ENCODE results near the gene CD302. TPM values are rescaled to one million over a fixed set of nuclear protein-coding genes. Genes with fewer than 3 reads are reported as not detected.
"Not testable (repeated sequence)": the region's sequence is repeated elsewhere in the genome, so short reads cannot be mapped to it uniquely, and the experiment has no call there.

Gene CD302
- total RNA-seq, 2 donors from 2014 or later, result 30.0 to 31.1 TPM

DNA sequence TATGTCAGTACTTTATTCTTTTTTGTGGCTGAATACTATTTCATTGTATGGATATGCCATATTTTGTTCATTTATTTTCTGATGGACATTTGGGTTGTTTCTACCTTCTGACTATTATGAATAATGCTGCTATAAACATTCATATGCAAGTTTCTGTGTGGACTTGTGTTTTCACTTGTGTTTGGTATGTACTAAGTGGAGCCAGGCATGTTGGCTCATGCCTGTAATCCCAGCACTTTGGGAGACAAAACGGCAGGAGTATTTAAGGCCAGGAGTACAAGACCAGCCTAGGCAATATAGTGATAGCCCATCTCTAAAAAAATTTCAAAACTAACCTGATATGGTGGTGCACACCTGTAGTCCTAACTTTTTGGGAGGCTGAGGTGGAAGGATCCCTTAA, 62.4 kb downstream of the CD302 start:
- intact Hi-C loops (cut with DNase I), result no loop called here
- peaks cover 0 to 12% of the 10 kb centered on the region in 2 donors for H3K36me3 ChIP-seq (replicated peaks in 1 of 2; ENCODE audit: insufficient read depth in 1 of 2, low read depth in 2 of 2)
- H3K9me3 ChIP-seq, result no peaks in the 10 kb centered on the region
- TF ChIP-seq, protein P1, sequence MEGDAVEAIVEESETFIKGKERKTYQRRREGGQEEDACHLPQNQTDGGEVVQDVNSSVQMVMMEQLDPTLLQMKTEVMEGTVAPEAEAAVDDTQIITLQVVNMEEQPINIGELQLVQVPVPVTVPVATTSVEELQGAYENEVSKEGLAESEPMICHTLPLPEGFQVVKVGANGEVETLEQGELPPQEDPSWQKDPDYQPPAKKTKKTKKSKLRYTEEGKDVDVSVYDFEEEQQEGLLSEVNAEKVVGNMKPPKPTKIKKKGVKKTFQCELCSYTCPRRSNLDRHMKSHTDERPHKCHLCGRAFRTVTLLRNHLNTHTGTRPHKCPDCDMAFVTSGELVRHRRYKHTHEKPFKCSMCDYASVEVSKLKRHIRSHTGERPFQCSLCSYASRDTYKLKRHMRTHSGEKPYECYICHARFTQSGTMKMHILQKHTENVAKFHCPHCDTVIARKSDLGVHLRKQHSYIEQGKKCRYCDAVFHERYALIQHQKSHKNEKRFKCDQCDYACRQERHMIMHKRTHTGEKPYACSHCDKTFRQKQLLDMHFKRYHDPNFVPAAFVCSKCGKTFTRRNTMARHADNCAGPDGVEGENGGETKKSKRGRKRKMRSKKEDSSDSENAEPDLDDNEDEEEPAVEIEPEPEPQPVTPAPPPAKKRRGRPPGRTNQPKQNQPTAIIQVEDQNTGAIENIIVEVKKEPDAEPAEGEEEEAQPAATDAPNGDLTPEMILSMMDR (IDR thresholded peaks at IDR 0.05), result no peak
- no peak for TF ChIP-seq POLR2A (IDR thresholded peaks at IDR 0.05)
- no peaks in the 10 kb centered on the region for H3K27me3 ChIP-seq
- no peak for DNase-seq
- WGBS, 2 donors, result 100% methylated on average over 1 of the region's 1 CpG
- H3K27ac ChIP-seq, result no peak overlapping the region
- no peak for ATAC-seq
- no peak overlapping the region for H3K4me3 ChIP-seq
- H3K4me1 ChIP-seq, result no peaks in the 10 kb centered on the region

DNA sequence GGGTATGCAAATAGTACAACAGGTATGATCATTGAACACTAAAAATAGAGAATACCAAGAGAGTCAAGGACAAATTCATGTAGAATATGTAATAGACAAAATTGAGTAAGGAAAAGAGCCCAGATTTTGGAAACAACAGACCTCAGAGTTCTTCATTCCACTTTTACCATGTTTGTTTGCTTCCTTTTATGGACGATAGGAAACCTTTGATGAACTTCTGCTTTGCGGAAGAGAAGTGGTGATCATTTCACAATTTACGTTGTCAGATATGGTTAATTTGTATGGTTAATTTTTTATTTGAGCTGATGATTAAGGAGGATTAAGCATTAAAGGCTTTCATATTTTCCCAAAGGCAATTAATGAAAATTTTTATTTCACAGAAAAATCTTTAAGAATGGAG, 69.4 kb downstream of the CD302 start:
- peaks cover 7% of the 10 kb centered on the region for H3K4me1 ChIP-seq
- peaks cover 0 to 7% of the 10 kb centered on the region in 2 donors for H3K36me3 ChIP-seq (replicated peaks in 1 of 2; ENCODE audit: insufficient read depth in 1 of 2, low read depth in 2 of 2)
- WGBS, 2 donors, result 40 to 58% methylated on average over 3 of the region's 3 CpGs
- H3K9me3 ChIP-seq, result no peaks in the 10 kb centered on the region
- H3K27ac ChIP-seq, result no peak overlapping the region
- no peak overlapping the region for H3K4me3 ChIP-seq
- DNase-seq (no peak), ATAC-seq (no peak)
- intact Hi-C loops (cut with DNase I), result no loop called here
- no peaks in the 10 kb centered on the region for H3K27me3 ChIP-seq
- TF ChIP-seq, protein P1 (IDR thresholded peaks at IDR 0.05), result no peak
- TF ChIP-seq POLR2A (IDR thresholded peaks at IDR 0.05), result no peak

DNA sequence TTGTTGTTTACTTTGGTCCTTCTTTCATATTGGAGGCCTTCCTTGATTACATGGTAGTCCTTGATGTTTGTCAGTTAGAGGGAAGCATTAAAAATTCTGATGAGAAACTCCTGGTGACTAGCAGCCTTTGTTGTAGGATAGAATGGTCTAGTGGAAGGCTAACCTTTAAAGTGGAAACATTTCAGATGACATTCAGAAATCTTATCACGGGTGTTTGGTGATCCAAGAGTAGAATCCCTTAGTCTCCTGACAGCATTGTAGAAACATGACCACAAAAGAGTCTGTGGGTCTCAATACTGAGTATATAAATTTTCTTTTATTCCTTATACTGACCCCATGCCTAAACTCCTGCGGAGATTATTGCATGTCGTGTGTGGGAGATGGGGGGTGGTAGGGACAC, 72.3 kb downstream of the CD302 start:
- H3K9me3 ChIP-seq, result no peaks in the 10 kb centered on the region
- peaks cover 16% of the 10 kb centered on the region for H3K4me1 ChIP-seq
- H3K27me3 ChIP-seq, result no peaks in the 10 kb centered on the region
- DNase-seq, result no peak
- ATAC-seq, result no peak
- H3K36me3 ChIP-seq (replicated peaks in 1 of 2; ENCODE audit: insufficient read depth in 1 of 2, low read depth in 2 of 2), result no peaks in the 10 kb centered on the region
- TF ChIP-seq, protein P1 (IDR thresholded peaks at IDR 0.05), result no peak
- no peak for TF ChIP-seq POLR2A (IDR thresholded peaks at IDR 0.05)
- H3K4me3 ChIP-seq, result no peak overlapping the region
- no peak overlapping the region for H3K27ac ChIP-seq
- intact Hi-C loops (cut with DNase I), result no loop called here
- 90% methylated on average over 3 of the region's 3 CpGs for WGBS, 2 donors

DNA sequence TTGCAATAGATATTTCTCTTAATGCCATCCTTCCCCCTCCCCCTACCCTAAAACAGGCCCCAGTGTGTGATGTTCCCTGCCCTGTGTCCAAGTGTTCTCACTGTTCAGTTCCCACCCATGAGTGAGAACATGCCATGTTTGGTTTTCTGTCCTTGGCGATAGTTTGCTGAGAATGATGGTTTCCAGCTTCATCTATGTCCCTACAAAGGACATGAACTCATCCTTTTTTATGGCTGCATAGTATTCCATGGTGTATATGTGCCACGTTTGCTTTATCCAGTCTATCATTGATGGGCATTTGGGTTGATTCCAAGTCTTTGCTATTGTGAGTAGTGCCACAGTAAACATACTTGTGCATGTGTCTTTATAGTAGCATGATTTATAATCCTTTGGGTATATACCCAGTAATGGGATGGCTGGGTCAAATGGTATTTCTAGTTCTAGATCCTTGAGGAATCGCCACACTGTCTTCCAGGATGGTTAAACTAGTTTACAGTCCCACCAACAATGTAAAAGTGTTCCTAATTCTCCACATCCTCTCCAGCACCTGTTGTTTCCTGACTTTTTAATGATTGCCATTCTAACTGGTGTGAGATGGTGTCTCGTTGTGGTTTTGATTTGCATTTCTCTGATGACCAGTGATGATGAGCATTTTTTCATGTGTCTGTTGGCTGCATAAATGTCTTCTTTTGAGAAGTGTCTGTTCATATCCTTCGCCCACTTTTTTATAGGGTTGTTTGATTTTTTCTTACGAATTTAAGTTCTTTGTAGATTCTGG, 73.0 kb downstream of the CD302 start:
- H3K27me3 ChIP-seq; H3K27ac ChIP-seq; H3K4me3 ChIP-seq; DNase-seq; ATAC-seq; H3K9me3 ChIP-seq; H3K36me3 ChIP-seq (replicated peaks in 1 of 2; ENCODE audit: insufficient read depth in 1 of 2, low read depth in 2 of 2); intact Hi-C loops (cut with DNase I): not testable (repeated sequence)
- peaks cover 16% of the 10 kb centered on the region for H3K4me1 ChIP-seq
- 74 to 94% methylated on average over 6 of the region's 6 CpGs for WGBS, 2 donors

DNA sequence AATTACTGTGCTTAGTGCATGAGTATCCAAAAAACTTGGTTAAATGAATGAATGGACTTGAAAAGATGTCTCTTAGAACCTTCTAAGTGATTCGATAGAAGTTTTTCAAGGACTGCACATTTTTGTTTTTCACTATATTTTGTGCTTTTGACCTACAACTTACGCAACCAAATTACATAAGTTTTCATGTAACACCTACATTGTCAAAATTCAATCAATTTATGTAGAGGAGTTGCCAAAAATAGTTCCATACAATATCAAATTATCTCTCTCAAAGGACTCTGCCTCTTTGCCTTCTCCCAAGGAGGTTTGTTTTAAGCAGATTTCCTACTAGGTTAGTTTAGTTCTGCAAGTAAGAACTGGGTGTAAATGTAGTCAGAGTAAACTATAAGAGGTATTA, 75.4 kb downstream of the CD302 start:
- peaks cover 14% of the 10 kb centered on the region for H3K4me1 ChIP-seq
- H3K4me3 ChIP-seq, result no peak overlapping the region
- DNase-seq (no peak), ATAC-seq (no peak)
- TF ChIP-seq POLR2A (IDR thresholded peaks at IDR 0.05), result no peak
- TF ChIP-seq, protein P1 (IDR thresholded peaks at IDR 0.05), result no peak
- no peak overlapping the region for H3K27ac ChIP-seq
- 85 to 88% methylated on average over 2 of the region's 2 CpGs for WGBS, 2 donors
- no peaks in the 10 kb centered on the region for H3K27me3 ChIP-seq
- intact Hi-C loops (cut with DNase I), result no loop called here
- H3K9me3 ChIP-seq, result no peaks in the 10 kb centered on the region
- no peaks in the 10 kb centered on the region for H3K36me3 ChIP-seq (replicated peaks in 1 of 2; ENCODE audit: insufficient read depth in 1 of 2, low read depth in 2 of 2)

Measured in body of pancreas (tissue), 4 donors.